NCI-H510A (cell line): ENCODE results near the gene TSPO.
"Not testable (repeated sequence)": the region's sequence is repeated elsewhere in the genome, so short reads cannot be mapped to it uniquely, and the experiment has no call there.

Experiments
- DNase-seq: peaks from one replicate; lab custom pipeline; 2025; lab: John Stamatoyannopoulos, UW

Gene TSPO

DNA sequence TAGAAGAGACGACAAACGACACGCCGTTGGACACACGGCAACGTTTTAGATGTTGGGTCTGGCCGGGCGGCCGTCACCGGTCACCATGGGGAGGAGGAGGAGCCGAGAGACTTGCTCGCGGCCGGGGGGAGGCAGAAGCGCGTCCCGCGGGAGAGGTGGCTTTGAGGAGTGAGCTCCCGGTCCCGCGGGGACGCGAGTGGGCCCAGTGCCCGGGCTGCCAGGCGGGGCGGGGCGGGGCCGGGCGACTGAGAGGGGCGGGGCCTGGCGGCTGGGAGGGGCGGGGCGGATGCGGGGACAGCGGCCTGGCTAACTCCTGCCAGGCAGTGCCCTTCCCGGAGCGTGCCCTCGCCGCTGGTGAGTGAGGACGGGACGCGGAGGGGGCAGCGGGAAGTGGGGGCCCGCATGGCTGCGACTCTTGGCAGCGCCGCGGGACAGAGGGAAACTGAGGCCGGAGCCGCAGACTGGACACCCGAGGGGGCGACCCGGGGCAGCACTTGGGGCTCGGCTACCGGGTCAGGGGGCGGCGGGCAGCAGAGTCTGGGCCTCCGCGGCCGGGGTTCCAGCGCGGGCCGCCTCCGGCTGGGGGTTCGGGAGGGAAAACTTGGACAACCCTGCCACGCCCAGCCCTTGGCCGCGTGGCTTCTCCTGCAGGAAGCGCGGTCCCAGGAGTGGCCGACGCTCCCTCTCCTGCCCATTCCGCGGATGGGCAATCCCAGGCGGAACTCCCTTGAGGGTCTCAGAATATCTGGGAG, at the start of gene TSPO:
Gene TSPO, plus strand, starts transcription at position 309 of the 752 bp plus-strand sequence. CDS start 7,680 bp downstream, outside the sequence.
- DNase-seq: no peak

GRCh38 chr22:43104056-43104625, 47.2 kb upstream of the TSPO start:
- DNase-seq: not testable (repeated sequence)

DNA sequence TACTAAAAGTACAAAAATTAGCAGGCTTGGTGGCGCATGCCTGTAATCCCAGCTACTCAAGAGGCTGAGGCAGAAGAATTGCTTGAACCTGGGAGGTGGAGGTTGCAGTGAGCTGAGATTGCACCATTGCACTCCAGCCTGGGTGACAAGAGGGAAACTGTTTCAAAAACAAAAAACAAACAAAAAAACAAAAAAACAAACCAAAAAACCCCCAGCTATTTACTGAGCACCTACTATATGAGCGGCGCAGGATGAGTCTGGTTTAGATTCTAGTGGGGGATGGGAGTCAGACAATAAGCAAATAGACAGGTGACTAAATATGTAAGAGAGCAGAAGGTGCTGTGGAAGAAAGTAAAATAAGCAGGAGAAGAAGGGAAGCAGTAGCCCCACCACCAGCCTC, 46.4 kb upstream of the TSPO start:
- DNase-seq: not testable (repeated sequence)

- no peak for DNase-seq
Measured at GRCh38 chr22:43106302-43106701, 45.1 kb upstream of the TSPO start.

DNA sequence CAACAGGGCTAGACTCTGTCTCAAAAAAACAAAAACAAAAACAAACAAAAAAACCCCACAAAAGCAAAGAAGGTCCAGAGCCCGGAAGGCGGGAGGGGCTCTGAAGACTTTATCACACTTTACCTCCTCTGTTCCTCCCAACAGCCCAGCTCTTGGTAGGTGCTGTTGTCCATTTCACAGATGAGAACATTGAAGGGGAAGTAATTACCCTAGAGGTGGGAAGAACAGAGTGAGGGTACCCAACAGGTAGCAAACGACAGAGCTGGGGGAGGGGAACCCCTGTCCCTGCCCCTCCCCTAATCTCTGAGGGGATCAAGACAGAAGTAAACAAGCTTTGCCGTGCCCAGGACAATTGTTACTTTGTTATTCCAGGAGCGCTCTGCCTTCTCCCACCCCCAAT, 41.8 kb upstream of the TSPO start:
- DNase-seq: no peak

DNA sequence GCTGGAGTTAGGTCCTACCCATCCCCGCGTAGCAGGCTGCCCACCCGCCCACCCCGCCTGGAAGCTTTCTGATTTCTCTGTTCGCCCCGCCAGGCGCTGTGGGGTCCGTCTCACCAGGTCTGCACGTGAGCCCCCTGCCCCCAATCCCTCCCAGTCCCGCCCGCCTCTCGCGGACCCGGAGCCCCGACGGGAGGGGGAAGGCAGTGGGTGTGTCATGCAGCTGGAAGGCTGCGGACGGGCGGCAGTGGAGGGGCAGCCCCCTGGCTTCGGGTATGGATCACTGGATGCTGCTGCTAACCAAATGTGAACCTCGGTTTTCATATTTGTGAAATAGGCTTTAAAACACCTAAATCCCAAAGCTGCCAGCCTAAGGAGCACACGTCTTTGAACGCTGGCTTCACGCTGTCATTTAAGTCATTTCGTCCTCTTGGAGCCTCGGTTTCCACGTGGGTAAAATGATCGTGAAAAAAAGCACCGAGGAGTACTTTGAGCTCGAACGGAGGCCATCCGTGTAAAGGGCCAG, 41.4 kb upstream of the TSPO start:
- no peak for DNase-seq

DNA sequence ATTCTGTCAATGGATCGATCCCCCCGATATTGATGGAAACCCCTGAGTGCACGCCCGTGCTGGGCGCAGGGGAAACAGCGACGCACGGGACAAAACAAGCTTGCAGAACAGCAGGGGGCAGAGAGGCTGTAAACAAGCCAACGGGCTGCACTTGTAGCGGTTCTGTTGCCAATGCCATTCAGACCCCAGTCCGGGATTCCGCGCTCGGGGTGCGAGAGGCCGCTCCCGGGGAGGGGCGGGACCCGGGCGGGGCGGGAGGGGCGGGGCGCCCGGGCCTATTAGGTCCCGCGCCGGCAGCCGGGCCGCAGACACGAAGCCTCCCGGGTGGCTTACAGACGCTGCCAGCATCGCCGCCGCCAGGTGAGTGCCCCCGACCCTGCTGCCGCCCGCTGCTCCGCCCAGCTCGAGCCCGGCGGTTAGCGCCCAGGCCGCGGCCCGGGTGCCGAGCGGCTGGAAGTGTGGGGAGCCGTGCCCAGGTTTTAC, 40.9 kb upstream of the TSPO start, which contains the start of gene BIK:
Gene BIK, plus strand, starts transcription at position 307 of the 483 bp plus-strand sequence. CDS start 13,273 bp downstream, outside the sequence.
- no peak for DNase-seq

DNA sequence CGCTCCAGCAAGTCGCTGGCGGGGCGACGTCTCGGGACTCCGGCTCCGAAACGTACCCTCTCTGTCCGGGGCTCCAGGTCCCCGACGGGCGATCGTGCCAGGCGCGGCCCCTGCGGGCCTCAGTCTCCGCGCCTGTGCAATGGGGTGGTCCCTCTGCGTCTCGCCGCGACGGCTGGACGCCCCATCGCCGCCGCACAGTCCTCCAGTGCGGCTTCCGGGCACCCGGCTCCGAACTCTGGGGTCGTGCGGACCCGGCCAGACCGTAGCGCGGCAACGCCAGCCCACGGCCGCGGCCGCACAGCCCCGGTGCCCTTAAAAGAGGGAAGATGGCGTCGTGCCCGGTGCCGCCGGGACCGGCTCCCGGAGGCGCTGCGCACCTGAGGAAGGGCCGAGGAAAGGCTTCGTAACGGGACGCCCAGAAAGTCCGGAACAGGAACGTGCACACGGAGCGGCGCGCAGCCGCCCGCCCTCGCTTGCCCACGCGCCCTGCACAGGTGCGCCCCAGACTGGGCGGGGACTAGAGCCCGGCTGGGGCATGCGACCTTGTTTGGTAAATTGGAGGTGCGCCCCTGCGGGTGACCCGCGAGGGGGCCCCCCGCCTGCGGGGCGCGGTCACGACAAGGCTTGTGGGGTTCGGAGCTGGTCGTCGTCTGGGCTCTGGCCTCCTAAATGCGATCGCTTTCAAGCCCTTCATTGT, 40.3 kb upstream of the TSPO start:
- DNase-seq: no peak

- no peak for DNase-seq
Measured at GRCh38 chr22:43113526-43114251, 37.7 kb upstream of the TSPO start.

DNA sequence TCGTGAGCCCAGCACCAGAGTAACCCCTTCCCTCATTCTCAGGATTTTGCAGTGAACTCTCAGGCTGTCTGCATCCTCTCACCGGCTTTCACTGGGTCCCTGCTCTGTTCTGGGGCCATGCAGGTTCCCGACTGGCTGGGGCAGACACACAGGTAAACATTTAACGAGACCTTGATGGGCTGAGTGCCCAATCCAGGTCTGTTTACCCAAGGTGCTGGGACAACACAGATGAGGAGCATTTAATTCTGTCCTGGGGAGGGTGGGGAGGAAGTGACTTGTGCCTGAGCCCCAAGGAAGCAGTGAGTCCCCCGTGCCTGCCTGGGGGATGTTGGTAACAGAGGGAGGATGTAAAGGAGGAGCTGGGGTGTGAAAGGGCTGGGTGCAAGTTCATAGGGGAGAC, 36.4 kb upstream of the TSPO start:
- DNase-seq: no peak

- DNase-seq: no peak
Measured at GRCh38 chr22:43116932-43117331, 34.4 kb upstream of the TSPO start.

DNA sequence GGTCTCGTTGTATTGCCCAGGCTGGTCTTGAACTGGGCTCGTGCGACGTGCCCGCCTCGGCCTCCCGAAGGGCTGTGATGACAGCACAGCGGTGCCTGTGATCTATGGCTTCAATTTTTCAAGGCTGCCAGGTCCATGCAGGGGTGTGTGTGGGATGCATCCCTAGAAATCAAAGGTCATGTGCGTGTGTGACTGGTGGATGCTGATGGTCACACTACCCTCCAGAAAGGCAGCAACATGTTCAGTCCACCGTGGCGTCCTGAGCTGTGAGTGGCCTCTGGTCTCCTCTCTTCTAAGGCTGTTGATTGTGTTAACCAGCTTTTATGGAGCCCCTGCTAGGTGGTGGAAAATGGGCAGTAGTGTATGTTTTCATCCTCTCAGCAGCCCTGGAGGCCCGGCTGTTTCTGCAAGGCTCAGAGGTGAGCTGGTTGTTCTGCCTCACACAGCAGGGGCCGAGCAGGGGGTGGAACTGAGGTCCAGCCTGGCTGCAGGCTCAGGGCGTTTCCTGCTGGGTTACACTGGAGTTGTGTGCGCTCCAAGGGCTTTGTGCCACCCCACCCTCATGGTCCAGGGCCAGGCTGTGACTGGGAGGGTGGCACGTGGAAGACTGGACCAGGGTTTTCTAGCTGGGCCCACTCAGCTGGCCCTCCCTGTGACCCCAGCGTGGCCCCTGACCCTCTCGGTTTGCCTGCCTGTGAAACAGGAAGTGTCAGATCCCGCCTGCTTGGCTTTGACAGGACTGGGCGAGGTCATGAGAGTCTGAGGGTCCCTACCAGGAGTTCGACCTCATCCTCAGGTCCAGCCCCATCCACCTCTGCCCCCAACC, 33.1 kb upstream of the TSPO start:
- no peak for DNase-seq

- no peak for DNase-seq
Measured at GRCh38 chr22:43118953-43119458, 32.4 kb upstream of the TSPO start.

DNA sequence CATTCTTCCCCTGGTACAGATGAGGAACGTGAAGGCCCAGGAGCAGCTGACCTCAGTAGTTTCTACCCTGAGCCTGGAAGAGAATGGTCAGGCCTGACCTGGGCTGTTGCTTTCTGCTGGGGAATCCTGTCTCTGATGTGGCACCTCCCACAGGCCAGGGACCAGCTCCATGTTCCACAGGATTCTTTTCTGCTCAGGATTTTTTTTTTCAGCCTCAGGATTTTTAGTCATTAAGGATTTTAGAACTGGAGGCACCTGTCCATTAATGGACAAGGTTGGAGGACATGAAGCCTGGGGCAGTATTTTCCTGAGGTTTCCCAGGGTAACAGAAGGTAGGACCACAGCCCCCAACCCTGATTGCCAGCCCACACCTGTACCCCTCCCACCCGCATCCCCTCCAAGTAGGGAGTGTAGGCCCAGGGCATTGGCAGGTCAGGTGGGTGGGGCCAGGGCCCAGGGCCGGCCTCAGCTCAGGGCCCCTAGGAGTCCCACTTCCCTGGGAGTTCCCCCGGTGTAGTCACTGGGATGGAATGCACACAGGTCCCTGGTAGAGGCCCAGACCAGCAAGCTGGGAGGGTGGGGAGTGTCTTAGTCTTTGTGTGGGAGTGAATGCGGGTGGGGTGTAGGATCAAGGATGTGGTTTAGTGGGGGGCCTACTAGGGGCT, 24.7 kb upstream of the TSPO start:
- no peak for DNase-seq

DNA sequence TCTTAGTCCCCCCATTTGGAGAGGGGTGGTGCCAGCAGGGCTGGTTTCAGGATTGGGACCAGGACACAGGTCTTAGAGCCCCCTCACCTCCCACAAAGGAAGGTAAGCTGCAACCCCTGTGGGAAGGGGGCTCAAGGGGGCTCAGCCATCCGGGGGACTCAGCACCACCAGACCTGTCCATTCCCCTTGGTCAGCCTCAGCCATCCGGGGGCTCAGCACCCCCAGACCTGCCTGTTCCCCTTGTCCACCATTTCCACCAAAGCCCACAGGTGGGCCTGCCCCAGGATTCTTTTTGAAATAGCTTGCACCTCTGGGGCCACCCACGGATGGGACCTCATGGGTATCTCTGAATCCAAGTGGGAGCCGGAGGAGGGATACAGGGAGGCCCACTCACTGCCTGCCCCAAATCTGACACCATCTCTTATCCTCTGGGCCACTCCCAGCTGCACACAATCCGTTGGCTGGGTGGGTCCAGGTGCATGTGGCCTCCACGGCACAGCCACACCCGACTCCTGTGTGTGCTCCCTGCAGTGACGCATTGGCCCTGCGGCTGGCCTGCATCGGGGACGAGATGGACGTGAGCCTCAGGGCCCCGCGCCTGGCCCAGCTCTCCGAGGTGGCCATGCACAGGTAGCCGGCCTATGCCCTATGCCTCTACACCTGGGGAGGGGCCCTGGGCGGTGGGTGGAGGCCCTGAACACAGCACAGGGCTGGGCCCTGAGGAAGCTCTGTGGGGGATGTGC, 24.0 kb upstream of the TSPO start:
- no peak for DNase-seq

- no peak for DNase-seq
Measured at GRCh38 chr22:43128116-43128515, 23.2 kb upstream of the TSPO start.

GRCh38 chr22:43128928-43129424, 22.4 kb upstream of the TSPO start:
- DNase-seq: peak; percentile 78

DNA sequence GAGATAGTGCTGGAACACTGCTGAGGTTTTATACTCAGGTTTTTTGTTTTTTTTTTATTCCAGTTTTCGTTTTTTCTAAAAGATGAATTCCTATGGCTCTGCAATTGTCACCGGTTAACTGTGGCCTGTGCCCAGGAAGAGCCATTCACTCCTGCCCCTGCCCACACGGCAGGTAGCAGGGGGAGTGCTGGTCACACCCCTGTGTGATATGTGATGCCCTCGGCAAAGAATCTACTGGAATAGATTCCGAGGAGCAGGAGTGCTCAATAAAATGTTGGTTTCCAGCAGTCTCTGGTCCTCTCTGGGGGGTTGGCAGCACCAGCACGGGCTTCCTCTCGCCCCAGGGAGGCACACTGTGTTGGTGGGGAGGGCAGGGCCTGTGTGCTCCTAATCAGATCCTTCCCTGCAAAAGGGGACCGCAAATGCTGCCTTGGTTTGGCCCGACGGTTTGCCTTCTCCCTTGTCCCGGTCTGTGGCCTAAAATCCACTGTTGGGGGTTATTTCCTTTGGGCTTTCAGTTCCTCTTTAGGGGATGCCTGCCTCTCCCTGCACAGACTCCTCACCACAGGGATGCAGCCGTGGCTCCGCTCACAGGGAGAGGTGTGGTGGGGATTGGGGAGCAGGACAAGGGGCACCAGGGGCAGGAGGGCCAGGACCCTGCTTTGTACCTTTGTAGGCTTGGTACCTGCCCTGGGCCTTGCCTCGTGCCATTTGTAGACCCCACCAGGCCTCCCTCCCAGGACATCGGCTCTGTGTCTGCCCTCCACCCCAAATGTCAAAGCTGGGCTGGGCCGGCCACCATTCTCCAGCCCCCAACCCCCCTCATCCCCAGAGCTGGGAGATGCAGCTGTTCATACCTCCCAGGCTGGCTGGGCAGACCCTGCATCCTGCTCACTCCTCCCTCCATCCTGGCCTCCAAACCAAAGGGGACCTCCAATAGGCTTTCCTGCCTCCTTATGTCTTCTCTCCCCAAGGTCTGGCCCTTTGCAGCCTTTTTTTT, 21.6 kb upstream of the TSPO start:
- peak; percentile 49 for DNase-seq
